ENCODE data around the gene API5.

Gene API5

GRCh38 chr11:43360361-43361032 is 48.7 kb downstream of the API5 start:
- DNase-seq, result peak in 1 of 2 experiments; percentile 11

DNA sequence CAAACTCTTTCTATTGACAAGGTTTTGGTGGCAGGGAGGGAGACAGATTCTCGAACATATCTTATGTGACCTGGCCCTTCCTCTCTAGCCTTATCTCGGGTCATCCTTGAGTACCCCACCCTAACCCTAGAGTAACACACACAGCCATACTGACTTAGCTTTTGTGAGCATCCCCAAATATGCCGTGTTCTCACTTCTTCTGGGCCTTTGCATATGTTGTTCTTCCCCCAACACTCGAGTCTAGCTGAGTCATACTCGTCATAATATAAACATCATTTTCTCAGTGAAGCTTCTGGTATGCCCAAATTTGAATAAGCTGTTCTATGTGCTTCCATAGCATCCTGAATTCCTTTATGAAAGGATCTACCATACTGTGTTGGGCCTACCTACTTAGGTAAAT is 54.9 kb downstream of the API5 start:
- no peak for DNase-seq

GRCh38 chr11:43367382-43368178 is 55.8 kb downstream of the API5 start:
- no peak for DNase-seq

- DNase-seq, result no peak
Measured at GRCh38 chr11:43376065-43376464, 64.3 kb downstream of the API5 start.

- DNase-seq, result no peak
Measured at GRCh38 chr11:43376594-43376993, 64.8 kb downstream of the API5 start.

GRCh38 chr11:43377389-43377788 is 65.6 kb downstream of the API5 start:
- no peak for DNase-seq

- no peak for DNase-seq
Measured at GRCh38 chr11:43378897-43379296, 67.1 kb downstream of the API5 start.

- DNase-seq, result no peak
Measured at GRCh38 chr11:43381802-43382201, 70.0 kb downstream of the API5 start.

DNA sequence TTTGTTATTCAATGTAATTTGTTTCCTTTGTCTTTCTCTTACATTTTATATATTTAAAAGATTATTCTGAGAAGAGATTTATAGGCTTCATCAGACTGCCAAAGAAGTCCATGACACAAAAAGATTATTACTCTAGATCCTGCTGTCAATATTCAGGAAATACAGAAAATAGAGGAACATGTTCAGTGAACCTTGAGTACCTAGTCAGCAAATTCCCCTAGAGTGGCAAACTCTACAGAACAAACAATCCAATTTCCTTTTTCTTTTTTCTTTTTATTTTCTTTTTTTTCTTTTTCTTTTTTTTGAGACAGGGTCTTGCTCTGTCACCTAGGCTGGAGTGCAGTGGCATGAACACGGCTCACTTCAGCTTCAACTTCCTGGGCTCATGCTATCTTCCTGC is 70.8 kb downstream of the API5 start:
- DNase-seq, result no peak

DNA sequence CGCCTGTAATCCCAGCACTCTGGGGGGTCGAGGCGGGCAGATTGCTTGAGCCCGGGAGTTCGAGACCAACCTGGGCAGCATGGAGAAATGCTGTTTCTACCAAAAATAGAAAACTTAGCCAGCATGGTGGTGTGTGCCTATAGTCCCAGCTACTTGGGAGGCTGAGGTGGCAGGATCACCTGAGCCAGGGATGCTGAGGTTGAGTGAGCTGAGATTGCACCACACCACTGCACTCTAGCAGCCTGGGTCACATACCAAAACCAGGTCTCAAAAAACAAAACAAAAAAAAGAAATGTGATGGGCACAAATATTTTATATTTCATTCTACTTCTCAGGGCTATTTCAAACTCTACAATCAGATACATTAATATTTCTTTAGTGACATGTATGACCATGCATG is 72.6 kb downstream of the API5 start:
- no peak for DNase-seq

- no peak for DNase-seq
Measured at GRCh38 chr11:43392713-43393112, 80.9 kb downstream of the API5 start.

DNA sequence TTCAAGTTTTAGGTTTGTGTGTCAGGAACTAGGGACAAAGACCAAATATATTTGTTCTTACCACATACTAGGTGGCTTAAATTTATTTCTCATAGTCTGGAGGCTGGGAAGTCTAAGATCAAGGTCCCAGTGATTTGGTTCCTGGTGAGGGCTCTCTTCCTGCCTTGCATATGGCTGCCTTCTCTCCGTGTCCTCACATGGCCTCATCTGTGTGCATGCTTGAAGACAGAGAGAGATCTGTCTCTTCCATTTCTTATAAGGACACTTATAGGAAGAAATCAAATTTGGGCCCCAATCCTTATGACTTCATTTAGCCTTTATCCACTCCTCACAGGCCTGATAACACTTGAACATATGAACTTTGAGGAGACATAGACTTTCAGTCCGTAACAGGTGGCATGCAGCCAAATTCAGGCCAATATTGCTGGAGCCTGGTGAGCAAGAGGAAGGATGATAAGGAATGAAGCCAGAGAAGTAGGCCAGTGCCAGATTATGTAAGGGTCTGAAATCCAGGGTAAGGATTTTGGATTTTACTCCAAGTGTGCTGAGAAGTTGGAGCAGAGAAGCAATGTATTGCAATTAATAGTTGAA is 82.1 kb downstream of the API5 start:
- DNase-seq, result no peak

Data from NCI-H524 (cell line).